CD4-positive, alpha-beta T cell treated with Interleukin-15 for 1 hour (primary cell): ENCODE data around the gene HUNK.
"Not testable (repeated sequence)": the region's sequence is repeated elsewhere in the genome, so short reads cannot be mapped to it uniquely, and the experiment has no call there.

Source experiments
- DNase-seq: peaks from one replicate; pipeline ENCODE4 v3.0.0-alpha.2; 2020

HUNK gene

GRCh38 chr21:31871371-31871770 lies 1.4 kb upstream of the HUNK start:
- not testable (repeated sequence) for DNase-seq

- DNase-seq = no peak
Measured at GRCh38 chr21:31872072-31872451, 758 bp upstream of the HUNK start.

- DNase-seq = no peak
Measured at GRCh38 chr21:31873275-31873695, 465 bp downstream of the HUNK start.

- no peak for DNase-seq
Measured at GRCh38 chr21:31873696-31874599, 1.1 kb downstream of the HUNK start.

GRCh38 chr21:31874812-31875212 lies 2.0 kb downstream of the HUNK start:
- DNase-seq = no peak

GRCh38 chr21:31875496-31876015 lies 2.7 kb downstream of the HUNK start:
- DNase-seq = no peak

GRCh38 chr21:31877463-31877957 lies 4.7 kb downstream of the HUNK start:
- no peak for DNase-seq

GRCh38 chr21:31878831-31879230 lies 6.0 kb downstream of the HUNK start:
- DNase-seq = no peak

- DNase-seq = no peak
Measured at GRCh38 chr21:31879241-31879650, 6.4 kb downstream of the HUNK start.

- DNase-seq = no peak
Measured at GRCh38 chr21:31879911-31880310, 7.1 kb downstream of the HUNK start.

- no peak for DNase-seq
Measured at GRCh38 chr21:31880816-31881215, 8.0 kb downstream of the HUNK start.

GRCh38 chr21:31882711-31883110 lies 9.9 kb downstream of the HUNK start:
- no peak for DNase-seq

- no peak for DNase-seq
Measured at GRCh38 chr21:31885146-31885545, 12.3 kb downstream of the HUNK start.

- no peak for DNase-seq
Measured at GRCh38 chr21:31886915-31887314, 14.1 kb downstream of the HUNK start.

- DNase-seq = no peak
Measured at GRCh38 chr21:31887391-31887841, 14.6 kb downstream of the HUNK start.

- no peak for DNase-seq
Measured at GRCh38 chr21:31888936-31889371, 16.1 kb downstream of the HUNK start.

GRCh38 chr21:31889460-31889859 lies 16.6 kb downstream of the HUNK start:
- DNase-seq = no peak

GRCh38 chr21:31892686-31893085 lies 19.9 kb downstream of the HUNK start:
- no peak for DNase-seq

- no peak for DNase-seq
Measured at GRCh38 chr21:31893851-31894415, 21.1 kb downstream of the HUNK start.

- no peak for DNase-seq
Measured at GRCh38 chr21:31894457-31894856, 21.6 kb downstream of the HUNK start.

- DNase-seq = no peak
Measured at GRCh38 chr21:31895077-31895835, 22.4 kb downstream of the HUNK start.

GRCh38 chr21:31896019-31896418 lies 23.2 kb downstream of the HUNK start:
- DNase-seq = no peak

- no peak for DNase-seq
Measured at GRCh38 chr21:31897311-31897710, 24.5 kb downstream of the HUNK start.
